Measurements from ENCODE around the gene MYO9B.

- no peak for TF ChIP-seq CTCF (IDR thresholded peaks at IDR 0.05 in 8 of 11, conservative IDR thresholded peaks at IDR 0.05 in 3 of 11)
- no peak for TF ChIP-seq POLR2A (IDR thresholded peaks at IDR 0.05)
Measured at GRCh38 chr19:17036640-17037039, 38.9 kb upstream of the MYO9B start.

Data from spleen (tissue), 7 donors.